Esophagus muscularis mucosa (tissue), 4 donors: Measurements from ENCODE around the gene MYMK. TPM values are rescaled to one million over a fixed set of nuclear protein-coding genes. Genes with fewer than 3 reads are reported as not detected.

Experiments
- DNase-seq: peaks from one replicate; pipeline ENCODE4 v3.0.0-alpha.2; 2017; ENCODE audit errors: extremely low spot score
- H3K27ac ChIP-seq, 4 donors: fragments of 200-600 bp; sonication (generic); replicated peaks in 1 of 4; 1 replicate in 3 of 4; 2 replicates in 1 of 4; pipeline ENCODE4 v1.5.1; 2016 to 2019; ENCODE audit warnings: mild to moderate bottlenecking in 1 of 4
- H3K27me3 ChIP-seq, 4 donors: fragments of 200-600 bp; sonication (generic); one replicate each; pipeline versions ENCODE4 v1.5.1 to v1.6.0; 2016 to 2019
- H3K36me3 ChIP-seq, 4 donors: fragments of 200-600 bp; sonication (generic); one replicate each; pipeline ENCODE4 v1.5.1; 2016 to 2019
- H3K4me1 ChIP-seq, 4 donors: fragments of 200-600 bp; sonication (generic); one replicate each; pipeline ENCODE4 v1.5.1; 2016 to 2019
- H3K4me3 ChIP-seq, 4 donors: fragments of 200-600 bp; sonication (generic); 1 replicate in 2 of 4; 2 replicates in 2 of 4; pipeline ENCODE4 v1.5.1; 2016 to 2019; ENCODE audit warnings: mild to moderate bottlenecking in 4 of 4, moderate library complexity in 1 of 4
- H3K9me3 ChIP-seq, 4 donors: fragments of 200-600 bp; sonication (generic); 1 replicate in 3 of 4; 2 replicates in 1 of 4; pipeline ENCODE4 v1.5.1; 2016 to 2019
- EP300 ChIP-seq: sonication (generic); formaldehyde crosslinking; IDR thresholded peaks from one replicate; pipeline ENCODE4 v1.6.1; 2017; ENCODE audit warnings: antibody characterized with exemption
- POLR2A ChIP-seq: fragments of 450-650 bp; IDR thresholded peaks from one replicate; pipeline ENCODE4 v1.6.1; 2017; ENCODE audit warnings: antibody characterized with exemption, moderate library complexity, mild to moderate bottlenecking, low read depth
- POLR2AphosphoS5 ChIP-seq, 2 donors: sonication (generic); formaldehyde crosslinking; IDR thresholded peaks; one replicate each; pipeline ENCODE4 v1.6.1; 2017; ENCODE audit warnings: antibody characterized with exemption in 2 of 2
- WGBS: methylation state at CpG from one replicate; pipeline ENCODE4 v1.1.5; 2018; 5-methylcytosine and 5-hydroxymethylcytosine counted together
- intact Hi-C: fragments of 100-400 bp; cut with DNase I; formaldehyde crosslinking; loops from one replicate; pipeline ENCODE4 v1.15.1; 2023
- total RNA-seq, 4 donors: library from RNA; depleted of rRNA; stranded (reverse); fragments of >200 nt; gene quantifications; one replicate each; pipeline versions ENCODE4 v1.1.0 to v1.2.1, GENCODE V29; 2016
- TF ChIP-seq, protein P1 (sequence below), 3 experiments: fragments of 200-600 bp in 2 of 3; fragments of 450-650 bp in 1 of 3; sonication (generic) in 2 of 3; IDR thresholded peaks; one replicate each; pipeline ENCODE4 v1.5.1; 2017 to 2019; ENCODE audit warnings: antibody characterized with exemption in 3 of 3, mild to moderate bottlenecking in 2 of 3, moderate library complexity in 1 of 3

MYMK gene
- total RNA-seq, 4 donors from 2014 or later = not detected

DNA sequence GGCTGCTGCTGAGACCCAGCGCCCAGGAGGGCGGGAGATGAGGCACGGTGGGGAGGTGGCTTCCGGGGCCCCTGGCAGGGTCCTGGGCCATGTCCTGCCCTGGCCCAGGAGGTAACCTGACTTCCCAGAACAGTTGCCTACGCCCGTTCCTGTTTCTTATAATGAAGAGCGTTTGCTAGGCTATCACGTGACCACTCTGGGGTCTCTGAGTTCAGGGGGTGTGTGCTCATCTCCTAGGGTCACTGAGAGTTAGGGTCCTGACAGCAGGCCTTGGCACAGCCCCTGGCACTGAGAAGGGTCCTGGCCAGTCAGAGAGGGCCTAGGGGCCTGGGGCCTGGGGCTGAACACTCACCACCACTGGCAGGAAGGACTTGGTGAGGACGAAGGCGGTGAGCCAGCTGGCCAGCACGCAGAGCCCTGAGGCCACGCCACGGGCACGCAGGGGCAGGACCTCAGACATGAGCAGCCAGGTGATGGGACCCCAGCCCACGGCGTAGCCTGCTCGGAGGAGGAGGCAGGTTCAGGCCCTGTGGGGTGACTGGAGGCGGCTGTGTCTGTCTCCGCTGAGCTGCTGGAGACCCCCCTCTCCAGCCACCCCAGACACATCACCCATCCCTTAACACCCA, 51.9 kb downstream of the MYMK start:
- no peak for DNase-seq
- TF ChIP-seq EP300 = no peak
- Histone ChIP-seq H3K27me3 (no peaks in the 10 kb centered on the region), H3K4me1 (peaks cover under 1 to 4% (median 3%) of the 10 kb centered on the region in 4 donors), H3K4me3 (no peak overlapping the region), H3K27ac (no peak overlapping the region), H3K9me3 (no peaks in the 10 kb centered on the region), H3K36me3 (peaks cover 13 to 61% (median 38%) of the 10 kb centered on the region in 4 donors)
- 78% methylated on average over 9 of the region's 19 CpGs for WGBS
- intact Hi-C loops = no loop called here

DNA sequence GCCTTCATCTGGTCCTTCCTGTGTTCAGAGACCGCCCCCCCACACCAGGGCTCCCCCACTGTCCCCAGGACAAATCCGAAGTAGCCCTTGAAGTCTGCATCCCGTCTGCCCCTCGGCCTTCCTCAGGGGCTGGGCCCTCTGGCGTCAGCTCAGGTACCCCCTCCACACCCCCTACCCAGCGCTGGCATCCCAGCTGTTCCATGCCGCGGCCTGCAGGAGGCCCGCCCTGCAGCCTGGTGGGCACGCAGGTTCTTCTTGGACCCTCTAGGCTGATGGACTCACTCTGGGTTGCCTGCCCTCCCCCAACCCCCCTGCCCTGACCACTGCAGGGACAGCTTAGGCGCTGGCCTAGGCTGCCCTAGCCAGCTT, 52.5 kb downstream of the MYMK start:
- no peaks in the 10 kb centered on the region for H3K4me1 ChIP-seq
- WGBS = 83% methylated on average over 9 of the region's 11 CpGs
- no peaks in the 10 kb centered on the region for H3K9me3 ChIP-seq
- intact Hi-C loops = no loop called here
- TF ChIP-seq POLR2A (no peak), POLR2AphosphoS5 (IDR thresholded peaks at IDR 0.05) (no peak), EP300 (no peak)
- TF ChIP-seq, protein P1, sequence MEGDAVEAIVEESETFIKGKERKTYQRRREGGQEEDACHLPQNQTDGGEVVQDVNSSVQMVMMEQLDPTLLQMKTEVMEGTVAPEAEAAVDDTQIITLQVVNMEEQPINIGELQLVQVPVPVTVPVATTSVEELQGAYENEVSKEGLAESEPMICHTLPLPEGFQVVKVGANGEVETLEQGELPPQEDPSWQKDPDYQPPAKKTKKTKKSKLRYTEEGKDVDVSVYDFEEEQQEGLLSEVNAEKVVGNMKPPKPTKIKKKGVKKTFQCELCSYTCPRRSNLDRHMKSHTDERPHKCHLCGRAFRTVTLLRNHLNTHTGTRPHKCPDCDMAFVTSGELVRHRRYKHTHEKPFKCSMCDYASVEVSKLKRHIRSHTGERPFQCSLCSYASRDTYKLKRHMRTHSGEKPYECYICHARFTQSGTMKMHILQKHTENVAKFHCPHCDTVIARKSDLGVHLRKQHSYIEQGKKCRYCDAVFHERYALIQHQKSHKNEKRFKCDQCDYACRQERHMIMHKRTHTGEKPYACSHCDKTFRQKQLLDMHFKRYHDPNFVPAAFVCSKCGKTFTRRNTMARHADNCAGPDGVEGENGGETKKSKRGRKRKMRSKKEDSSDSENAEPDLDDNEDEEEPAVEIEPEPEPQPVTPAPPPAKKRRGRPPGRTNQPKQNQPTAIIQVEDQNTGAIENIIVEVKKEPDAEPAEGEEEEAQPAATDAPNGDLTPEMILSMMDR (IDR thresholded peaks at IDR 0.05) = no peak
- DNase-seq = no peak
- peaks cover 13 to 64% (median 42%) of the 10 kb centered on the region in 4 donors for H3K36me3 ChIP-seq
- no peaks in the 10 kb centered on the region for H3K27me3 ChIP-seq
- H3K27ac ChIP-seq = no peak overlapping the region
- no peak overlapping the region for H3K4me3 ChIP-seq

DNA sequence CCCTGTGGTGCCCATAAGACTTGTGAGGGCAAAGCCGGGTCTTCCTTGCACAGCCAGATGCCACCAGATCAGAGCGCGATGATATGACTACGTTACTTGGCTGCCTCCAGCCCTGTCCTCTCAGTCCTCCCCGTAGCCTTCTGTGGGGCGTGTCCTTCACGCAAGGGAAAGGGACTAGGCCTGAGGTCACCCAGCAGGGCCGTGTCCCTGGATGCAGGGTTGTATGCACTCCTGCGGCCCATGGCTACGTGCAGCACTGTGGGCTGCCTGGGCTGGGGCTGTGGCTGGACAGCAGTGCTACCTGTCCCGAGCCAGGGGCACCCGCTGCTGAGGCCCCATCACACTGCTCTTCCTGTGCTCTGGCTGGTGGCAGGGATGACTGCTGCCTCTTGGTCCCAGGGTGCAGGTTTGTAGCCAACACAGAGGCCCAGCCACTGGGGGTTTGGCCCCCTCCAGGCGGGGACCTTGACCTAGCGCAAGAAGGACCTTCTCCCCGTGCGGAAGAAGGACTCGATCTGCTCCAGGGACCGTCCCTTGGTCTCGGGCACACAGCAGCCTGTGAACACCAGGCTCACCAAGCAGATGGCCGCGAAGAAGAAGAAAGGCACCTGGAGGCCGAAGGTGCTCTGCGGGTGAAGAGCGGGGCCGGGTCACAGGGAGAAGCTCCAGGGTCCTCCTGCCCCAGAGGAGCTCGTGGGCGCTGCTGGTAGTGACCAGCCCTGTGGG, 53.0 kb downstream of the MYMK start:
- no peak for DNase-seq
- intact Hi-C loops = no loop called here
- Histone ChIP-seq H3K27me3 (no peaks in the 10 kb centered on the region), H3K4me1 (no peaks in the 10 kb centered on the region), H3K27ac (no peak overlapping the region), H3K36me3 (peaks cover 13 to 59% (median 44%) of the 10 kb centered on the region in 4 donors), H3K4me3 (no peak overlapping the region), H3K9me3 (no peaks in the 10 kb centered on the region)
- WGBS = 87% methylated on average over 4 of the region's 27 CpGs
- TF ChIP-seq, protein P1 (IDR thresholded peaks at IDR 0.05) = no peak
- TF ChIP-seq EP300 (no peak), POLR2A (no peak), POLR2AphosphoS5 (IDR thresholded peaks at IDR 0.05) (no peak)

DNA sequence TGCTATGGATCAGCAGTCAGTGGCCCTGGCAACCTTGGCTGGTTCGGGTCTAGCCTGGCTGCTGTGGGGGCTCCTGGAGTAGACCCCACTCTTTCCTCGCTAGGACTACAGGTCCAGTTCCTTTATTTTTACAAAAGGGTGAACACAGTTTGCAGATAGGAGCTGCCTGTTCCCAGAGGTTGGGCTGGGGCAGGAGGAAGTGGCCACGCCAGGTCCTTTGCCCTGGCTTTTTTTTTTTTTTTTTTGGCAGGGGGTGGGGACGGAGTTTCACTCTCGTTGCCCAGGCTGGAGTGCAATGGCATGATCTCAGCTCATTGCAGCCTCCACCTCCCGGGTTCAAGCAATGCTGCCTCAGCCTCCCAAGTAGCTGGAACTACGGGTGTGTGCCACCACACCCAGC, 53.8 kb downstream of the MYMK start:
- Histone ChIP-seq H3K36me3 (peaks cover 13 to 57% (median 43%) of the 10 kb centered on the region in 4 donors), H3K4me1 (no peaks in the 10 kb centered on the region), H3K9me3 (no peaks in the 10 kb centered on the region), H3K27ac (no peak overlapping the region), H3K27me3 (no peaks in the 10 kb centered on the region), H3K4me3 (no peak overlapping the region)
- 77% methylated on average over 7 of the region's 7 CpGs for WGBS
- no peak for TF ChIP-seq POLR2A
- TF ChIP-seq, protein P1 (IDR thresholded peaks at IDR 0.05) = no peak
- no peak for TF ChIP-seq EP300
- no peak for TF ChIP-seq POLR2AphosphoS5 (IDR thresholded peaks at IDR 0.05)
- DNase-seq = no peak
- intact Hi-C loops = no loop called here

DNA sequence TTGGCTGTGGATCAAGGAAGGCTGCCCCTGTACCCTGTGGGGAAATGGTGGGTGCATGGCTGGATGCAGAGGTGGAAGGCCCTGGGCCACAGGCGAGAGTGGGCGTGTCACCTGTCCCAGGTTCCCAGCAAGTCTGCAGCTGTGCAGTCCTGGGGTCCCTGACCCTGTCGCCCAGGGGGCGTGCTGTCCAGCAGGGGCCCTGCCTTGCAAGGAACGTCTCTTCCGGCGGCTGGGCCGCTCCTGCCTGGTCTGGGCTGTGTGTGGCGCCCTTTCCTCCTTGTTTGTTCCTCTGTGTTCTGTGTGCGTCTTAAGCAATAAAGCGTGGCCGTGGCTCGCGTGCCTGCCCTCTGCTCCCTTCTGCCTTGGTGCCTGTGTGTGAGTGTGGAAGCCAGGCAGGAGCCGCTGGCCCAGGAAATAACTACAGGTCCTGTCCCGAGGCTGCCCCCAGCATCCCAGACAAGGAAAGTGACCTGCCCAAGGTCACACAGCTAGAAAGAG, 54.3 kb downstream of the MYMK start:
- H3K36me3 ChIP-seq = peaks cover 15 to 60% (median 45%) of the 10 kb centered on the region in 4 donors
- H3K27me3 ChIP-seq = no peaks in the 10 kb centered on the region
- no peak overlapping the region for H3K4me3 ChIP-seq
- DNase-seq = no peak
- no peaks in the 10 kb centered on the region for H3K9me3 ChIP-seq
- 86% methylated on average over 16 of the region's 16 CpGs for WGBS
- no peaks in the 10 kb centered on the region for H3K4me1 ChIP-seq
- no peak overlapping the region for H3K27ac ChIP-seq
- TF ChIP-seq EP300 (no peak), POLR2AphosphoS5 (IDR thresholded peaks at IDR 0.05) (no peak), POLR2A (no peak)
- TF ChIP-seq, protein P1 (IDR thresholded peaks at IDR 0.05) = no peak
- intact Hi-C loops = no loop called here
